SU-DHL-6 (cell line): ENCODE results near the gene CD200R1L.

Experiments
- H2AFZ ChIP-seq: fragments of 200-600 bp; sonication (generic); 2 replicates; pipeline ENCODE4 v1.6.1; 2014; ENCODE audit warnings: low read depth, mild to moderate bottlenecking, moderate library complexity, mixed read lengths, antibody characterized with exemption, low read length; ENCODE audit not compliant: severe bottlenecking
- H3F3A ChIP-seq: fragments of 200-600 bp; shearing (Covaris generic); 2 replicates; pipeline ENCODE4 v1.6.0; 2016; ENCODE audit warnings: antibody characterized with exemption, mild to moderate bottlenecking; ENCODE audit not compliant: insufficient read depth
- H3K27ac ChIP-seq: fragments of 200-600 bp; sonication (generic); 2 replicates; pipeline ENCODE4 v1.5.1; 2016; ENCODE audit warnings: low read depth, mild to moderate bottlenecking, low read length, moderate library complexity, mixed read lengths
- H3K27me3 ChIP-seq: fragments of 200-600 bp; sonication (generic), shearing (Covaris generic); 2 replicates; pipeline ENCODE4 v1.6.0; 2014; ENCODE audit warnings: mild to moderate bottlenecking, low read length
- H3K36me3 ChIP-seq: fragments of 200-600 bp; sonication (generic); 2 replicates; pipeline ENCODE4 v1.6.1; 2014; ENCODE audit warnings: mild to moderate bottlenecking, low read length, mixed read lengths
- H3K4me2 ChIP-seq: fragments of 300-600, 200-600 bp; shearing (Covaris generic), sonication (generic); 2 replicates; pipeline ENCODE4 v1.6.0; 2014; ENCODE audit warnings: low read length, low read depth, mild to moderate bottlenecking; ENCODE audit not compliant: poor library complexity, severe bottlenecking
- H3K4me3 ChIP-seq: fragments of 200-600 bp; sonication (generic); 2 replicates; pipeline ENCODE4 v1.5.1; 2014; ENCODE audit warnings: antibody characterized with exemption, low read length, mild to moderate bottlenecking, mixed read lengths; ENCODE audit not compliant: insufficient read depth, poor library complexity, severe bottlenecking
- H3K79me2 ChIP-seq: fragments of 200-600 bp; sonication (generic); 2 replicates; pipeline ENCODE4 v1.6.1; 2014; ENCODE audit warnings: mild to moderate bottlenecking, low read length, moderate library complexity; ENCODE audit not compliant: insufficient read depth
- H3K9ac ChIP-seq: fragments of 200-600 bp; sonication (generic); 2 replicates; pipeline ENCODE4 v1.7.0; 2014; ENCODE audit warnings: mild to moderate bottlenecking, low read length
- H3K9me2 ChIP-seq: fragments of 200-600 bp; sonication (generic); replicated peaks from 2 replicates; pipeline ENCODE4 v1.6.1; 2014; ENCODE audit warnings: low read length; ENCODE audit not compliant: insufficient read depth
- H3K9me3 ChIP-seq: fragments of 200-600 bp; sonication (generic); 2 replicates; pipeline ENCODE4 v1.6.1; 2014; ENCODE audit warnings: low read length, mixed read lengths; ENCODE audit not compliant: insufficient read depth
- H4K20me1 ChIP-seq: fragments of 200-600 bp; sonication (generic); 2 replicates; pipeline ENCODE4 v1.6.1; 2014; ENCODE audit warnings: low read depth, mild to moderate bottlenecking, antibody characterized with exemption, low read length, moderate library complexity, mixed read lengths
- EZH2phosphoT487 ChIP-seq: fragments of 200-600 bp; sonication (generic), shearing (Covaris generic); conservative IDR thresholded peaks from 2 replicates; pipeline ENCODE4 v1.6.1; 2018; ENCODE audit warnings: mild to moderate bottlenecking, antibody characterized with exemption, low read length, moderate library complexity, mixed read lengths
- TF ChIP-seq, protein P1 (sequence below): fragments of 200-600 bp; sonication (generic); IDR thresholded peaks from one replicate; pipeline ENCODE4 v1.5.1; 2017; ENCODE audit warnings: antibody characterized with exemption, mild to moderate bottlenecking, low read length, moderate library complexity; ENCODE audit not compliant: insufficient read depth, poor library complexity, severe bottlenecking

The CD200R1L gene

DNA sequence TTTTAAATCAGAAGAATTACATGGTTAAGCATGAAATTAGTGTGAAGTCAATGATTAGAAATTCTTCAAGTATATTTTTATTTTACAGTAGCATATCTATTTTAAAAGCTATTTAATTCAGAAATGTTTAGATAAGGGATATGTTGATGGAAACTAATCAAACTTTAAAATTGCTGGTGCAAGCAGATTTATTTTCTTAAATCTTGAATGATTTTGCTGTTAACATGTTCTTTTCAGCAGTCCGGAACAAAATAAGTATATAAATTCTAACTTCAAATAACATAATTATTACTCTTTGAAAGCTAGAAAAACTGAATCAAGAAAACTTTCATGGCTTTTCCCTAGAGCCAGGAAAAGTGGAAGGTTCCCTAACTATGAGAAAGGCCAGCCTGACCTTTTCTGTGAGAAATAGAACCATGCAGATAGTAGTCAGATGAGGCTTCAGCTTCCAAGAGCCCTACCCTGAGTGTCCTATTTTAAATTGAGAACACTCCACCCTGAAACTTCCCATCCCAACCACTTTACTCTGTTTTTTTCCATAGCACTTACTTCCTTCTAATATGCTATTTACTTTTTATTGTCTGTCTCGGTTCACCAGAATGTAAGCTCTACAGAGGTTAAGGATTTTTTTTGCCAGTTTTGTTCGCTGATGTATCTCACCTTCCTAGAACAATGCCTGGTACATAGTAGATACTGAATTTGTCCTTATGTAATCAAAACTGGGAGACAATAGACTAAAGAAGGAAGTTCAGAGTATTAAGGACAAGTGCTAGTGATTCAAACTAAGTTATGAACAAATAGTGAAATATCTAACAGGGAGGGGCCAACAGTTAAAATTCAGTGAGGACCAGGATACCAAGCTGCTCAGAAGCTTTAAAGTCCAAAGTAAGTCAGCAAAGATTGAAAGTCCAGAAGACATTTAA lies 66.8 kb downstream of the CD200R1L start:
- H3K36me3 ChIP-seq: no peaks in the 10 kb centered on the region
- H3K9me2 ChIP-seq: no peaks in the 10 kb centered on the region
- H3K4me2 ChIP-seq: no peak overlapping the region
- no peaks in the 10 kb centered on the region for H4K20me1 ChIP-seq
- no peaks in the 10 kb centered on the region for H3K27me3 ChIP-seq
- H2AFZ ChIP-seq: no peak overlapping the region
- no peak overlapping the region for H3K27ac ChIP-seq
- TF ChIP-seq, protein P1, sequence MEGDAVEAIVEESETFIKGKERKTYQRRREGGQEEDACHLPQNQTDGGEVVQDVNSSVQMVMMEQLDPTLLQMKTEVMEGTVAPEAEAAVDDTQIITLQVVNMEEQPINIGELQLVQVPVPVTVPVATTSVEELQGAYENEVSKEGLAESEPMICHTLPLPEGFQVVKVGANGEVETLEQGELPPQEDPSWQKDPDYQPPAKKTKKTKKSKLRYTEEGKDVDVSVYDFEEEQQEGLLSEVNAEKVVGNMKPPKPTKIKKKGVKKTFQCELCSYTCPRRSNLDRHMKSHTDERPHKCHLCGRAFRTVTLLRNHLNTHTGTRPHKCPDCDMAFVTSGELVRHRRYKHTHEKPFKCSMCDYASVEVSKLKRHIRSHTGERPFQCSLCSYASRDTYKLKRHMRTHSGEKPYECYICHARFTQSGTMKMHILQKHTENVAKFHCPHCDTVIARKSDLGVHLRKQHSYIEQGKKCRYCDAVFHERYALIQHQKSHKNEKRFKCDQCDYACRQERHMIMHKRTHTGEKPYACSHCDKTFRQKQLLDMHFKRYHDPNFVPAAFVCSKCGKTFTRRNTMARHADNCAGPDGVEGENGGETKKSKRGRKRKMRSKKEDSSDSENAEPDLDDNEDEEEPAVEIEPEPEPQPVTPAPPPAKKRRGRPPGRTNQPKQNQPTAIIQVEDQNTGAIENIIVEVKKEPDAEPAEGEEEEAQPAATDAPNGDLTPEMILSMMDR: no peak
- no peak for TF ChIP-seq EZH2phosphoT487
- H3K4me3 ChIP-seq: no peak overlapping the region
- no peak overlapping the region for H3K9ac ChIP-seq
- H3F3A ChIP-seq: no peaks in the 10 kb centered on the region
- H3K9me3 ChIP-seq: no peaks in the 10 kb centered on the region
- H3K79me2 ChIP-seq: no peaks in the 10 kb centered on the region

DNA sequence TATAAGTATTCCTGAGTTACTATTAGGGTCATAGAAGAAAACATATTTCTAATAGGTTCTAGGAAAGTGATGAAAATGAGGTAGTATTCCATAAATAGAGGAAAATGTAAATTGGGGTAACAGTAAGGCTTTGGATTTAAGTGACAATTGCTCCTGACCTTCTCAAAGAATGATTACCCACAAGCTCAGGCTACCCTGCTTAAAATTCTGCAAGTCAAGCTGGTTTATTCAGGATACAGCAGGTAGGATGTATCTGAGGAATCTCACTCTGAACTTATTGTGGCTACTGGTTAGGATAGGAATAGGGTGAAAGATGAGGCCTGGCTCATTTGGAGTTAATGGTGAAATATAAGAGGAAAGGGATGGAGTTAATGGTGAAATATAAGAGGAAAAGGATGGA lies 67.7 kb downstream of the CD200R1L start:
- no peak overlapping the region for H2AFZ ChIP-seq
- H3K9ac ChIP-seq: no peak overlapping the region
- no peak overlapping the region for H3K4me2 ChIP-seq
- TF ChIP-seq, protein P1: no peak
- TF ChIP-seq EZH2phosphoT487: no peak
- H3F3A ChIP-seq: no peaks in the 10 kb centered on the region
- H3K27me3 ChIP-seq: no peaks in the 10 kb centered on the region
- H3K9me2 ChIP-seq: no peaks in the 10 kb centered on the region
- H3K79me2 ChIP-seq: no peaks in the 10 kb centered on the region
- no peak overlapping the region for H3K27ac ChIP-seq
- no peaks in the 10 kb centered on the region for H3K9me3 ChIP-seq
- H3K36me3 ChIP-seq: no peaks in the 10 kb centered on the region
- H3K4me3 ChIP-seq: no peak overlapping the region
- H4K20me1 ChIP-seq: no peaks in the 10 kb centered on the region

DNA sequence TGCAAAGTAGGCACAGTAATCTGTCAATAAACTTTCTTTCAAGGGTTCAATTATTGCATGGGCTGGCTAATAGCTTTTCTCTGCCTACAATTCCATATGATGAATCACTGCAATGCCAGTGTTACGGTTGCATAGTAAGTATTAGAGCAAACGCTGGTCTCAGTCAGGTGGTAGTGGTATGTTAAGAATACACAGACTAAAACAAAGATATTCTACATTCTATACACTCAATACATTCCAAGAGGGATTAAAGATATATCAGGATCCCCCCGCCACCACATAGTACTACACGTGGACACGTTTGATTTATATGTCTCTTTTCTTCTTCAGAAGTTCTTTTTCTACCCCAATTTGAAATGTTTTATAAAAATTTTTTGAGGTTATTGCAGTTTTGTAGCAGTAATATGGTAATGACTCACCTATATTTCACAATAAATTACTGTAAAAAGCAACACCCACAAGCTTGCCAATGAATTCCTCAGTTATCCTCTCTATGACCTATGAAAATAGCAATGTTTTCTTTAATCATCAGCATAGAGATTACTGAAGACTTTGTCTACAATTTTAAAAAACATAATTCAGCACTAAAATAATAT lies 68.2 kb downstream of the CD200R1L start:
- no peaks in the 10 kb centered on the region for H3K27me3 ChIP-seq
- no peak overlapping the region for H3K4me3 ChIP-seq
- H3K9me2 ChIP-seq: no peaks in the 10 kb centered on the region
- H3K4me2 ChIP-seq: no peak overlapping the region
- H4K20me1 ChIP-seq: no peaks in the 10 kb centered on the region
- H3K9ac ChIP-seq: no peak overlapping the region
- no peak overlapping the region for H3K27ac ChIP-seq
- H3K79me2 ChIP-seq: no peaks in the 10 kb centered on the region
- H3K36me3 ChIP-seq: no peaks in the 10 kb centered on the region
- no peak overlapping the region for H2AFZ ChIP-seq
- TF ChIP-seq, protein P1: no peak
- no peak for TF ChIP-seq EZH2phosphoT487
- H3K9me3 ChIP-seq: no peaks in the 10 kb centered on the region
- no peaks in the 10 kb centered on the region for H3F3A ChIP-seq
